ENCODE results near the gene ZBED4.

Gene ZBED4

DNA sequence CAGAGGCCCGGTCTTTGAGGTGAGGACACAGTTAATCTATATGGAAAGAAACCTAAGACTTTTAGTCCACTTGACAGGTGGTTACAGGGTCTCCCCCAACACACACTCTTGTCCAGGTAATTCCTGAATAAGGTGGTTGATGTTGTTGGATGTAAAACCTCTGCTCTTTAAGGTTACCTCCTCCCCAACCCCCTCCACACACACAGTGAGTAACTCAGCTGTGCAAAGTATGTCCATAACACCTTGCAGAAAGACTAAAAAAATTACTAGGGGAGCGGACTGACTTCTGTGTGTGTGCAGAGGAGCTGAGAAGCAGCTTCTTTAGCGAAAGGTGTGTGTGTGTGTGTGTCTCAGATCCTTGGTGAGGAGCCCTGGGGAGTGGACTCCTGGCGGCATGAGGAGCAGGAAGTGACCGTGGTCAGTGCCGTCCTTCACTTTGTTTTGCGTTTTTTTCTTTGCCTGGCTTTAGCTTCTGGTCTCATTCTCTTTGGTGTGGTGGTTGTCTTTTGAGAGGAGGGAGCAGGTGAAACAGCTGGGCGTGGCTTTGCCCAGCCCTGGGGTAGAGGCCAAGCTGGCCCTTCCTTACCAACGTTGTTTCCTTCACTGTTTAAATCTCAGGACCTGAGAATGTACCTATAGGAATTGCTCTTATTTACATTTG is 1.7 kb downstream of the ZBED4 start:
- no peak for DNase-seq (ENCODE audit: low read depth in 2 of 2)

DNA sequence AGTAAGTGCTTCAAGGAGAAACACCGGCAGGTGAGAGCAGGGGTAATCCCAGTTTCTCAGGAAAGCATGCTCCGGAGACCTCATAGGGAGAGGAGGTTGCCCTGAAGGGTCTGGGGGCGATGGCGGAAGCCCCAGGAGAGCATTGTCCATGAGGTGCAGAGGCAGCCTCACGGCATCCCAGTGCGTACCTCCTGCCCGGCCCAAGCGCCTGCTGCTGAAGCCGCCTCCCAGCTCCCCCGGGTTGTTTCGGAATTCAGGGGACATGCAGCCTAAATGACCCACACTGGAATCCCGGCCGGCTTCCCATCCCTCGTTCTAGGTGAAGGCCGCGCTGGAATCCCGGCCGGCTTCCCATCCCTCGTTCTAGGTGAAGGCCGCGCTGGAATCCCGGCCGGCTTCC is 2.7 kb downstream of the ZBED4 start:
- DNase-seq (ENCODE audit: low read depth in 2 of 2), result no peak

DNA sequence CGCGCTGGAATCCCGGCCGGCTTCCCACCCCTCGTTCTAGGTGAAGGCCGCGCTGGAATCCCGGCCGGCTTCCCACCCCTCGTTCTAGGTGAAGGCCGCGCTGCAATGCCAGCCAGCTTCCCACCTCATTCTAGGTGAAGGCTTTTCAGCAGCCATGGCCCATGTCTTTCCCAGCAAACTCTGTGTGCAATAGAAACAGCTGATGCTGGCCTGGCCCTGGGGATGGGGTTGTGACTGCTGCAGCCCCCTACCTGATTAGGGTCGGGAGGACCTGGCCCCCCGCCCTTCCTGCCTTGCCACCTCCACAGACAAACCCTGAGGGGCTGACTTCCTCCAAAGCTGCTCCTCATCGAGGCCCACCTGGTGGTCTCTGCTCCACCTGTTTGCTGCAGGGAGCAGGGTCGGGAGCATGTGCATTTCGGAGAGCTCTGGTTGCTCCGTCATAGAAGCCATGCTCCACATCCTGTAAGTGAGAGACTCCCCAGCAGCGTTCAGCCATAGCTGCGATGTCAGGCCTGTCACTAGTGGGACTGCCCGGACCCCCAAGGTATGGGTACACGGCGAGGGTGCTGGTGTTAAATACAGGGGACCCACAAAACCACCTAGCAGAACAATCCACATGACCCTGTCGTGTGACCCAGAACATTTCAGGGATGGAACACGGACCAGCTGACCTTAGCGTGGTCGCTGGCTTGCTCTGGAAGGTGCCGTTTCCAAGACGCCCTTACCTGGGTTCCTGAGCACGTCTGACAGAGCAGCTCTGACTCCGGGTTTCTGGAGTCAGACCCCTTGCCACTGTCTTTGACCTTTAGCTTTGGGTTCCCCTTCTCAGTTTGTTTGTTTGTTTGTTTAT is 3.3 kb downstream of the ZBED4 start:
- no peak for DNase-seq (ENCODE audit: low read depth in 2 of 2)

DNA sequence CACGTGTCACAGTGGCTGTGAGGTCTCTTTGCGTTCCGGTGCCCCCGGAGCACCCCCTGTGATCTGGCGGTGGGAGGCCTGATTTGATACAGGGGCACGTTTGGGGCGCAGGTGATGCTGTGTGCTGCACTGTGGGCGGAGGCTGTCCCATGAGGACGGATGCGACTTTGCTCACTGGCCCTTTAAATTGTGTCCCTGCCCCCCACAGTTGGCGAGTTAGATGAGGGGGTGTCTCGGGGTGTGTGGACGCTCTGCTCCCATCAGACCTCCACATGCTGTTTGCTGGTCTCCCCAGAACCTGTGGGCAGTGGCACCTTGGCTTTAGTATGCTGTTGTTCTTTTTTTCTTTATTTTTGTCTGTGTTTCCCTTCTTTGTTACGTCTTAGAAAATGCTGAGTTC is 5.2 kb downstream of the ZBED4 start:
- no peak for DNase-seq (ENCODE audit: low read depth in 2 of 2)

DNA sequence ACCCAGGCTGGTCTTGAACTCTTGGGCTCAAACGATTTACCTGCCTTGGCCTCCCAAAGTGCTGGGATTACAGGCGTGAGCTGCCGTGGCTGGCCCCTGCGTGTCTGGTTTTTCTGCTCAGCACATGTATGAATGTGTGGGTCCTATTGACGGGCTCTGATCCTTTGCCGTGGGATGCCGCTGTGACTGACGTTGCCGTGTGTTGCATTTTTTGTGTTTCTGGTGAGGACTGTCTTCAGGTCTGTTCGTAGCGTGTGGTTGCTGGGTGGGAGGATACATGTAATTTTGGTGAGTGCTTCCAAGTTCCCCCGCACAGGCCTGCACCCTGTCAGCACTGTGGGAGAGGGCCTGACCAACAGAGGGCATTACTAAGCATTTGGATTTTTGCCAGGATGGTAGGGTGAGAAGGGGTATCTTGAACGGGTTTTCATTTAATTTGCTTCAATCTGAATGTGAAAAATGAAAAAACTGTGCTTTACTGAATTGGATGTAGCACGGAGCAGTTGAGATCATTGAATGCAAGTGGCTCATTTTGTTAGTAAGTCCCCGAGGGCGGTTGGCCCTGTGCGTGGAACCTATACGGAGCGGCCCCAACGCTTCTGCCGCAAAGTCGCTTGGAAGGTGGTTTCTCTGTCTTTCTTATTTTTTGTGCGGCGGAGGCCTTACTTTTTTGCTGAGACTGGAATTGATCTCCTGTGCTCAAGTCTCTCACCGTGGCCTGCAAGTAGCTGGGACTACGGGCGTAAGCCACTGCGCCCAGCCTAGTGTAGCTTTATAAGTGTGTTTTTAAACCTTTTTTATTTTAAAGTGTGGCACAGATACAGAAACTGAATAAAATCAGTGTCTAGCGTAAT is 8.2 kb downstream of the ZBED4 start:
- DNase-seq (ENCODE audit: low read depth in 2 of 2), result no peak

DNA sequence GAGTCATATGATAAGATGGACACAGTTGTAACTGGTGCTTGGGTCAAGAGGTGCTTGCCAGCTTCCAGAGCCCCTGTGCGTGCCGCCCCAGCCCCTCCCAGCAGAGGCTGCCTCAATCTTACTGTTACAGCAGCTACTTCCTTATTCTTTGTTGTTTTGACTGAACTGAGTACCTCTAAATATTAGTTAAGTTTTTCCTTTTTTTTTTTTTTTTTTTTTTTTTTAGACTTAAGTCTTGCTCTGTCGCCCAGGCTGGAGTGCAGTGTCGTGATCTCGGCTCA is 8.8 kb downstream of the ZBED4 start:
- no peak for DNase-seq (ENCODE audit: low read depth in 2 of 2)

DNA sequence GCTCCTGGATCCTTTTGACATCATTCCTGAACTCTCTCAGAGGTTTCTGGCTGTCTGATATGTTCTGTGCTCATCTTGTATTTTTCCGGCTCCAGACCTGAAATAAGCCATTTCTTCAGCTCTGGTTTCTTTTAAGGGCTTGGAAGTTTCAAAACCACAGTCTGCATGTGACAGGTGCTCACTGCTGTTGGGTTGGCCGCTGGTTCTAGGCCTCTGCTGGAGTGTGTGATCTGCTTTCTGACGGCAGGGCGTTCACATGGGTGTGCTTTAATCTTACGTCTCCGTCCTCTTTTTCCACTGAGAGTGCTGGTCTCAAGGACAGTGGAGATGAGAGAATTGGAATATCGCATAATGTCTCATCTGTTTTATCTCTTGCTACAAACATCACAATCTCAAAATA is 10.3 kb downstream of the ZBED4 start:
- no peak for DNase-seq (ENCODE audit: low read depth in 2 of 2)

DNA sequence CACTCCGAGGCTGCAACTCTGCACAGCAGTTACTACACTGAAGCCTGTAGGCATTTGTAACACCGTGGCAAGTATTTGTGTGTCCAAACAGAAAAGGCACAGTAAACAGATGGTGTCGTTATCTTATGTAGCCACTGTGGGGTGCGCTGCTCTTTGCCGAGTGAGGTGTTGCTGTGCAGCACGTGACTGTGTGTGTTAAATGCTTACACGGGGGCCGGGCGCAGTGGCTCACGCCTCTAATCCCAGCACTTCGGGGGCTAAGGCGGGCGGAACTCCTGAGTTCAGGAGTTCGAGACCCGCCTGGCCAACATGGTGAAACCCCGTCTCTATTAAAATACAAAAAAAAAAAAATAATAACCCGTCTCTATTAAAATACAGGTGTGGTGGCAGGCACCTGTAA is 11.5 kb downstream of the ZBED4 start:
- DNase-seq (ENCODE audit: low read depth in 2 of 2), result no peak

DNA sequence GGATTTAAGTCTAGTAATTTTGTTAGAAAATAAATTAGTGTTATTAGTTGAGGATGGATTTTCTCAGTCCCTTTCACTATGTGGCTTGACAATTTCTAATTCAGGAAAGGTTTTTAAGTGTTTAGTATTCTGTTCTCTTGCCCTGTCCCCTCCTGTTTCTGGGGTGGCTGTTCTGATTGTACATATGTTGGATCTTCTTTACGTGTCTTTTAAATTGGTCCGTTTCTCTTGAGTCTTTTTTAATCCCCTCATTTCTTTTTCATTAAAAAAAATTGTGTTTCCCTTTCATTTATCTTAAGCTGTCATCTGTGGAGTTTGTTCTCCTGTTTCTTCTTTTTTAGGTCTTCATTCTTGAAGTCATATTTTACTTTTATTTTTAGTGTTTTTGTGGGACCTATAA is 12.5 kb downstream of the ZBED4 start:
- no peak for DNase-seq (ENCODE audit: low read depth in 2 of 2)

DNA sequence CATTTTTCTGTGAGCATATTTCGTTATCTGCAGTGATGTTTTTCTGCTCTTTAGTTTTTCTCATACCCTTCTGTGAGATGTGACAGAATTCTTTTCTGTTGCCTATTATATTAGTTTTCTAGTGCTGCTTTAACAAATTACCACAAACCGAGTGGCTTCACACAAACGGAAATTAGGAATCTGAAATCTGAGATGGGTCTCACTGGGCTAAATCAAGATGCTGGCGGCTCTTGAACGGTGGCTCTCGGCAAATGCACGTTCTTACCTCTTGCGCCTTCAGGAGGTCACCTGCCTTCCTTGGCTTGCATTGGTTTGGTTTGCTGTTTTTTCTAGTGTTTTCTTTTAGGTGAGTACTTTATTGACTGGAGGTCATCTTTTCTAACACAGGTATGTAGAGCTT is 13.0 kb downstream of the ZBED4 start:
- DNase-seq (ENCODE audit: low read depth in 2 of 2), result no peak

DNA sequence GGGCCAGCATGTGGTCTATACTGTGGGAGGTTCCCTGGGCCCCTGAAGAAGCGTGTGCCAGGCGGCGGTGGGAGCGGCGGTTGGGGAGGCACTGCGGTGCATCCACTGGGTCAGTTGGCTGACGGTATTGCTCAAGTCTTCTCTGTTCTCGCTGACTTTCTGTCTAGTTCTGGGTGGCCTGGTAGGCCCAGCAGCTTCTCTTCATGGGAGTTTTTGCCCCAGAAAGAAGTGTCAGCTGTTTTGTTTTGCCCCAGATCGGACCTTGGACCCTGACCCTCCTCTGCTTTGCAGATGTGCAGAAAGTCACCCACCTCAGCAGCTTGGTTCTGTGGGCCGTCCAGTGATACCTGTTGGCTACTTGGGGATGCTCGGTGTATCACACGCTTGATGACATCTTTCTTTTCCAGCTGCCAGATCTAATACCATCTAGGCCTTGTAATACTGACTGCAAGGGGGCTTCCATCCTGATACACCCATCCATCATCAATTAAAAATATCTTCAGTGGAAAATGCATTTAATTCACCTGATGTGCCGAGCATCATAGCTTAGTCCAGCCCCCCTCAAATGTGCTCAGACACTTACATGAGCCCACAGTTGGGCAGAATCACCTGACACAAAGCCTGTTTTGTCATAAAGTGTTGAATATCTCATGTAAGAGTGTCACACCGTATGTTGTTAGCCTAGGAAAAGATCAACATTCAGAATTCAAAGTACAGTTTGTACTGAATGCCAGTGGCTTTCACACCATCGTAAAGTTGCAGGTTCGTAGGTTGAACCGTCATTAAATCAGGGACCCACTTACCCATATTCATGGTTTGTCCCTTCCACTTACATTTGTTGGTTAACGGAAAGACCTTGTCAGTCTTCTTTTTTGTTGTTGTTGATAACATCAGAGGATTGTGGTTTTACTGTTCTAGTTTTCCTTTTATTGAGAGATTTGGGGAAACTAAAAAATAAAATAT is 13.9 kb downstream of the ZBED4 start:
- no peak for DNase-seq (ENCODE audit: low read depth in 2 of 2)

DNA sequence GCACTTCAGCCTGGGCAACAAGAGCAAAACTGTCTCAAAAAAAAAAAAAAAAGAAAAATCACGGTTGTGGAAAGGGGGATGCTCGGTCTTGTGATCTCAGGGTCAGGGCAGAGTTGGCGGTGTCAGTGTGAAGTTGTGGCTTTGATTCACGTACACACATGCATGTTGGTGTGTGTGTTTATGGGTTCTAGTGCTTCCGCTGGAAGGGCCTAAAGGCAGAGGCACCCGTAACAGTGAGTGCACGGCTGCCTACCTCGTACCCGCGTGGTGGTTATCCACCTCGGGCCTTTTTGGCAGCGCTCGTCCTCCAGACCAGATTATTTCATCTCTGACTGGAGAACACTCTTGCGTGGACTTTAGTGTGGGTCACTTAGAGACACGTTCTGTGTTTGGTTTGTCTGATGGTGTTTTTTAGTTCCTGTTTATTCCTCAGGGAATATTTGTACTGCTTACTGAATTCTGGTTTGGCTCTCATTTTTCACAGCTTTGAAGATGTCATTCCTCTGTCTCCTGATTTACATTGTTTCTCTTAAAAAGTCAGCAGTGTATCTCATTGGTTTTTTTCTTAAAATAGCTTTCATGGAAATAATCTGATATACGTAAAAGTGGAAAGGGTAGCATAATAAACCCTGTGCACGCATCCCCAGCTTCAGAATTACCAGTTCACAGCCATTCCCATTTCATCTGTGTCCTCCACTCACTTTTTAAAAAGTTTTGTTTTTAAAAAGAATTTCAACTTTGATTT is 15.6 kb downstream of the ZBED4 start:
- DNase-seq (ENCODE audit: low read depth in 2 of 2), result peak in 1 of 2 donors; percentile 6

DNA sequence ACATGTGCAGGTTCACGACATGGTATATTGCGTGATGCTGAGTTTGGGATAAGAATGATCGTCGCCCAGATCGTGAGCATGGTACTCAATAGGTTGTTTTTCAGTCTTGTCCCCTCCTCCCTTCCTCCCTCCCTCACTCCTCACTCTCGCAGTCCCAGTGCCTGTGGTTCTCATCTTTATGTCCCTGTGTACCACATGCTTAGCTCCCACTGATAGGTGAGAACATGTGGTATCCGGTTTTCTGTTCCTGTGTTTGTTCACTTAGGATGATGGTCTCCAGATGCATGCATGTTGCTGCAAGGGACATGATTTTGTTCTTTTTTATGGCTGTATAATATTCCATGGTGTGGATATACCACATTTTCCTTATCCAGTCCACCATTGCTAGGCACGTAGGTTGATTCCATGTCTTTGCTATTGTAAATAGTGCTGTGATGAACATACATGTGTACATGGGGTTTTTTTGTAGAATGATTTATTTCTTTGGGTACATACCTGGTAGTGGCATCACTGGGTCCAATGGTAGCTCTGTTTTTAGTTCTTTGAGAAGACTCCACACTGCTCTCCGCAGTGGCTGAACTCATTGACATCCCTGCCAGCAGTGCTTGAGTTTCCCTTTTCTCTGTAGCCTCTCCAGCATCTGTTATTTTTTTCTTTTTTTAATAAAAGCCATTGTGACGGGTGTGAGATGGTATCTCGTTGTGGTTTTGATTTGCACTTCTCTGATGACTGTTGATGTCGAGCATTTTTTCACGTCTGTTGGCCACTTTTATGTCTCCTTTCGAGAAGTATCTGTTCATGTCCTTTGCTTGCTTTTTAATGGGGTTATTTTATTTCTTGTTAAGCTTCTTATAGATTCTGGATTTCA is 16.4 kb downstream of the ZBED4 start:
- no peak for DNase-seq (ENCODE audit: low read depth in 2 of 2)

DNA sequence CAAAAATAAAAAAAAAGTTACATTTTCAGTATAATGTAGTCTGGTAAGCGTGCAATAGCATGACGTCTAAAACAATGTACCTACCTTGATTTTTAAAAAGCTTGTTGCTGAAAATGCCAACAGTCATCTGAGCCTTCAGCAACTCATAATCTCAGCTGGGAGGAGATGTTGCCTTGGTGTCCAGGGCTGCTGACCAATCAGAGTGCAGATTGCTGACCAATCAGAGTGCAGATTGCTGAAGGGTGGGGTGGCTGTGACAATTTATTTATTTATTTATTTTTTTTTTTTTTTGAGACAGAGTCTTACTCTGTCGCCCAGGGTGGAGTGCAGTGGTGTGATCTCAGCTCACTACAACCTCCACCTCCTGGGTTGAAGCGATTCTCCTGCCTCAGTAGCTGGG is 17.8 kb downstream of the ZBED4 start:
- no peak for DNase-seq (ENCODE audit: low read depth in 2 of 2)

DNA sequence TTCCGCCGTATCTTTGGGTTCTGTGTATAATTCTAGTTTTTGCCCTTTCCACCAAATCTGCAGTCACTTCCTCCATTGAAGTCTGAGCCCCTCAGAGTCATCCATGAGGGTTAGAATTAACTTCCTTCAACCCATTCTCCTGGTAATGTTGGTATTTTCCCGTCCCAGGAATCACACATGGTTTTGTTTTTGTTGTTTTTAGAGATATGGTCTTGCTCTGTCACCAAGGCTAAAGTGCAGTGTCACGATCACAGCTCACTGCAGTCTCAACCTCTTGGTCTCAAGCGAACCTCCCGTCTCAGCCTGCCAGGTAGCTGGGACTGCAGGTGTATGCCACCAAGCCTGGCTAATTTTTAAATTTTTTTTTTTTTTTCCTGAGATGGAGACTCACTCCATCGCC is 18.7 kb downstream of the ZBED4 start:
- DNase-seq (ENCODE audit: low read depth in 2 of 2), result no peak

DNA sequence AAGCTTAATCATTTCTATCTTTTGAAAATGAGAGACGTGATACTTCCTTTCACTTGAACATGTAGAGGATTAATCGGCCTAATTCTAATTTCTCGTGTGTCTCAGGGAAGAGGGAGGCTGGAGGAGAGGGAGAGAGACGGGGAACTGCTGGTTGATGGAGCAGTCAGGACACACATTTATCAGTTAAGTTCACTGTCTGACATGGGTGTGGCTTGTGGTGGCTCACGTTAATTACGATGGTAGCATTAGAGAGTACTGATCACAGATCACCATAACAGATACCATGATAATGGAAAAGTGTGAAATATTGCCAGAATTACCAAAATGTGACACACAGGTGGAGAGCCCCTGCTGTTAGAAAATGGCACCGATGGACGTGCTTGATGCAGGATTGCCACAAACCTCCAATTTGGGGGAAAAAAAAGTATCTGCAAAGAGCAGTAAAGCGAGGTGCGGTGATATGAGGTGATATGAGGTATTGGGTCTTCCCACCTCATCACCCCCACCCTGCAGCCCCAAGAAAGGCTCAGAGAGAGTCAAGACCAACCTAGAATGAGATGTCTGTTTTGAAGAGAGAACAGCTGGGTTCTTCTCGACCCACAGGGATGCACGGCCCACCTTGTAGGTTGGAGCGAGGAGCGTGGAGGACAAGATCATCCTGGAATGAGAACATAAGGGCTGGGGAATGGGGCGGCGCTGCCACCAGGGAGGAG is 19.7 kb downstream of the ZBED4 start:
- no peak for DNase-seq (ENCODE audit: low read depth in 2 of 2)

DNA sequence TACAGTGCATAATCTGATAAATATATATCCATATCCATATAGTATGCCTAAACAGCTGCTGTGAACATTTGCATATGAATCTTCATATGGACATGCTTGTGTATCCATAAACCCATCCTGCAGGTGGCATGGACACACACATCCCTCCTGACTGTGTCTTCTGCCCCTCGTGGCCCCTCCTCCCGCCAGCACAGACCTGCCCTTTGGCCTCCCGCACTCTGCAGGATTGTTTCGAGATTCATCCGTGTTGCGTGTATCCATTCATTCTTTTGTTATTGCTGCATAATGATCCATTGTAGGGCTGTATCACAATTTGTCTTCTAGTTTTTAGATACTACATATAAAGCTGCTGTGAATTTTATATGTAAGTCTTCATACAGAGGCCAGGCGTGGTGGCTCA is 24.0 kb downstream of the ZBED4 start:
- DNase-seq (ENCODE audit: low read depth in 2 of 2), result no peak

DNA sequence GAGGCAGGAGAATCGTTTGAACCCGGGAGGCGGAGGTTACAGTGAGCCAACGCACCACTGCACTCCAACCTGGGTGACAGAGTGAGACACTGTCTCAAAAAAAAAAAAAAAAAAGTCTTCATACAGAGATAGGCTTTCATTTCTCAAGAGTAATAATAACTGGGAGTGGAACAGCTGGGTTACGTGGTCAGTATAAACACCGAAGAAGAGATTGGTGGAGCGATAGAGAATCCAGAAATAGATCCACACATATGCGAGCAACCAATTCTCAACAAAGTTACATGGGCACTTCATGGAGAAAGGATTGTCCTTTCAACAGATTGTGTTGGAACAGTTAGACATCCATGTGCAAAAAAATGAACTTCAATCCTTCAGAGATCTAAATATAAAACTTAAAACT is 24.6 kb downstream of the ZBED4 start:
- no peak for DNase-seq (ENCODE audit: low read depth in 2 of 2)

DNA sequence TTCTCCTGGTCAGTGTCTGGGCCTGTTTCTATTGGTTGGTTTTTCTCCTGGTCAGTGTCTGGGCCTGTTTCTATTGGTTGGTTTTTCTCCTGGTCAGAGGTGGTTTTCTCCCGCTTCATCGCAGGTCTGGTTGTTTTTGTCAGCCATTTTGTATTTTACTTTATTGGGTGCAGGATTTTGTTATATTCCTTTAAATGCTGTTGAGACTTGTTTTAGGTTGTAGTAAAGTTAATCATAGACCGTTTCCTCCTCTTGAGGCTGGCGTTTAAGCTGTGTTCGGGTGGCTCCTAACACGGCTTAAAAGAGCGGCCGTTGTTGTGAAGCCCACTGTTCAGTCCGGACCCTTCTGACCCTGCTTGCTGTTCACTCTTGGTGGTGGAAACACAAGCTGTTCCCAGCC is 26.2 kb downstream of the ZBED4 start:
- DNase-seq (ENCODE audit: low read depth in 2 of 2), result no peak

All from stimulated activated CD8-positive, alpha-beta memory T cell treated with anti-CD3 and anti-CD28 coated beads, Interleukin-7, amount 100 ng/mL, for 4 hours (primary cell).